Stimulated activated CD8-positive, alpha-beta memory T cell treated with anti-CD3 and anti-CD28 coated beads, Interleukin-15, amount 100 ng/mL, for 48 hours (primary cell): ENCODE measurements around the gene ADAD2.

Source experiments
- DNase-seq, 2 donors: peaks; one replicate each; pipeline ENCODE4 v3.0.0-alpha.2; 2020; ENCODE audit warnings: low read depth in 2 of 2

ADAD2 gene

GRCh38 chr16:84245956-84246678 is 55.2 kb downstream of the ADAD2 start:
- no peak for DNase-seq

- DNase-seq, result no peak
Measured at GRCh38 chr16:84246679-84247077, 55.7 kb downstream of the ADAD2 start.
